ENCODE data around the gene MAGEA3.
"Not testable (repeated sequence)": the region's sequence is repeated elsewhere in the genome, so short reads cannot be mapped to it uniquely, and the experiment has no call there.

Gene MAGEA3

GRCh38 chrX:152736528-152736927 is 37.9 kb downstream of the MAGEA3 start:
- not testable (repeated sequence) for DNase-seq (ENCODE audit: low read depth)

- no peak for DNase-seq (ENCODE audit: low read depth)
Measured at GRCh38 chrX:152738560-152738959, 40.0 kb downstream of the MAGEA3 start.

Measured in stimulated activated CD4-positive, alpha-beta T cell treated with anti-CD3 and anti-CD28 coated beads, Interleukin-2, amount 100 ng/mL, for 4 hours (primary cell).